Mesenchymal stem cell (in vitro differentiated cells and primary cell): ENCODE data around the gene ITGB2.

ENCODE experiments used
- DNase-seq: peaks from one replicate; pipeline ENCODE4 v3.0.0-alpha.2; 2013
- H2AFZ ChIP-seq: one replicate; pipeline ENCODE4 v1.6.1; 2013; ENCODE audit warnings: low read depth, mild to moderate bottlenecking, control low read depth, inconsistent platforms, low read length, moderate library complexity
- H2AK5ac ChIP-seq: 2 replicates; pipeline ENCODE4 v1.6.1; 2013; ENCODE audit warnings: low read length, moderate library complexity, mild to moderate bottlenecking, inconsistent platforms; ENCODE audit not compliant: severe bottlenecking
- H2BK120ac ChIP-seq: one replicate; pipeline ENCODE4 v1.6.1; 2013; ENCODE audit warnings: low read depth, mild to moderate bottlenecking, inconsistent platforms, low read length, moderate library complexity
- H2BK12ac ChIP-seq, 2 experiments: one replicate each; pipeline ENCODE4 v1.6.1; 2013; ENCODE audit warnings: inconsistent platforms in 2 of 2, low read length in 2 of 2, mild to moderate bottlenecking in 2 of 2, moderate library complexity in 2 of 2, control low read depth in 1 of 2
- H2BK15ac ChIP-seq: one replicate; pipeline ENCODE4 v1.6.1; 2013; ENCODE audit warnings: mild to moderate bottlenecking, low read depth, inconsistent platforms; ENCODE audit not compliant: poor library complexity, severe bottlenecking
- H2BK5ac ChIP-seq: 2 replicates; pipeline ENCODE4 v1.6.1; 2013; ENCODE audit warnings: low read depth, mild to moderate bottlenecking, low read length, control low read depth, inconsistent platforms; ENCODE audit not compliant: poor library complexity, severe bottlenecking
- H3K14ac ChIP-seq, 2 experiments: one replicate each; pipeline ENCODE4 v1.6.1; 2013; ENCODE audit warnings: inconsistent platforms in 2 of 2, low read length in 2 of 2, control low read depth in 1 of 2, mild to moderate bottlenecking in 1 of 2, moderate library complexity in 1 of 2
- H3K18ac ChIP-seq, 2 experiments: one replicate each; pipeline ENCODE4 v1.6.1; 2013; ENCODE audit warnings: inconsistent platforms in 2 of 2, low read length in 2 of 2, control low read depth in 1 of 2, low read depth in 1 of 2, mild to moderate bottlenecking in 1 of 2
- H3K23ac ChIP-seq, 2 experiments: one replicate each; pipeline ENCODE4 v1.6.1; 2013; ENCODE audit warnings: inconsistent platforms in 2 of 2, low read length in 2 of 2, mild to moderate bottlenecking in 2 of 2, moderate library complexity in 2 of 2, control low read depth in 1 of 2
- H3K27ac ChIP-seq: 2 replicates; pipeline ENCODE4 v1.5.1; 2013; ENCODE audit warnings: mild to moderate bottlenecking, moderate library complexity, low read length, control low read depth, inconsistent platforms; ENCODE audit not compliant: poor library complexity, severe bottlenecking
- H3K27me3 ChIP-seq, 2 experiments: 2 replicates each; pipeline versions ENCODE4 v1.6.1 to v1.7.0; 2013; ENCODE audit warnings: low read length in 2 of 2, mild to moderate bottlenecking in 2 of 2, moderate library complexity in 2 of 2, control low read depth in 1 of 2, inconsistent platforms in 1 of 2; ENCODE audit not compliant: control insufficient read depth in 1 of 2, insufficient read depth in 1 of 2
- H3K36me3 ChIP-seq, 2 experiments: 2 replicates each; pipeline versions ENCODE4 v1.6.1 to v1.7.0; 2013; ENCODE audit warnings: low read length in 2 of 2, control low read depth in 1 of 2, inconsistent platforms in 1 of 2, low read depth in 1 of 2, mild to moderate bottlenecking in 1 of 2; ENCODE audit not compliant: insufficient read depth in 2 of 2, control insufficient read depth in 1 of 2
- H3K4ac ChIP-seq, 2 experiments: one replicate each; pipeline ENCODE4 v1.6.1; 2013; ENCODE audit warnings: inconsistent platforms in 2 of 2, low read length in 2 of 2, mild to moderate bottlenecking in 2 of 2, moderate library complexity in 2 of 2, control low read depth in 1 of 2, low read depth in 1 of 2
- H3K4me1 ChIP-seq: 2 replicates; pipeline ENCODE4 v1.6.1; 2013; ENCODE audit warnings: low read depth, low read length, control low read depth; ENCODE audit not compliant: control insufficient read depth, insufficient read depth
- H3K4me2 ChIP-seq: 2 replicates; pipeline ENCODE4 v1.6.1; 2013; ENCODE audit warnings: low read length, mild to moderate bottlenecking, inconsistent platforms; ENCODE audit not compliant: poor library complexity, severe bottlenecking
- H3K4me3 ChIP-seq, 2 experiments: 2 replicates each; pipeline versions ENCODE4 v1.5.1 to v1.7.0; 2013; ENCODE audit warnings: low read length in 2 of 2, mild to moderate bottlenecking in 2 of 2, control low read depth in 1 of 2, low read depth in 1 of 2; ENCODE audit not compliant: insufficient read depth in 1 of 2
- H3K79me1 ChIP-seq: replicated peaks from 2 replicates; pipeline ENCODE4 v1.6.1; 2013; ENCODE audit warnings: mild to moderate bottlenecking, control low read depth, low read length, inconsistent platforms; ENCODE audit not compliant: poor library complexity, severe bottlenecking
- H3K9ac ChIP-seq: 2 replicates; pipeline ENCODE4 v1.7.0; 2013; ENCODE audit warnings: mild to moderate bottlenecking, low read length, moderate library complexity
- H3K9me3 ChIP-seq: 2 replicates; pipeline ENCODE4 v1.7.0; 2013; ENCODE audit warnings: mild to moderate bottlenecking, low read length; ENCODE audit not compliant: control insufficient read depth
- H4K8ac ChIP-seq: one replicate; pipeline ENCODE4 v1.6.1; 2013; ENCODE audit warnings: inconsistent platforms, mild to moderate bottlenecking, low read length, moderate library complexity
- H4K91ac ChIP-seq: one replicate; pipeline ENCODE4 v1.6.1; 2013; ENCODE audit warnings: mild to moderate bottlenecking, low read length, inconsistent platforms
- WGBS: methylation state at CpG from one replicate; pipeline ENCODE4 v1.1.7; 2013; ENCODE audit warnings: mixed read lengths; 5-methylcytosine and 5-hydroxymethylcytosine counted together

The ITGB2 gene

GRCh38 chr21:44899768-44900558 is 20.7 kb downstream of the ITGB2 start:
- Histone ChIP-seq H4K91ac (no peak overlapping the region), H3K79me1 (no peaks in the 10 kb centered on the region), H3K4me2 (no peak overlapping the region), H3K36me3 (no peaks in the 10 kb centered on the region), H3K9me3 (no peaks in the 10 kb centered on the region), H2BK5ac (no peak overlapping the region), H2AK5ac (no peak overlapping the region), H3K4me3 (no peak overlapping the region), H2BK15ac (no peak overlapping the region), H4K8ac (no peak overlapping the region), H3K23ac (no peak overlapping the region), H3K18ac (no peak overlapping the region), H2BK12ac (no peak overlapping the region), H2AFZ (no peak overlapping the region), H2BK120ac (no peak overlapping the region), H3K4me1 (peaks cover 8% of the 10 kb centered on the region), H3K4ac (no peak overlapping the region), H3K27ac (no peak overlapping the region), H3K27me3 (peaks cover 52 to 79% of the 10 kb centered on the region in 2 experiments), H3K9ac (no peak overlapping the region), H3K14ac (no peak overlapping the region)
- no peak for DNase-seq
- 89% methylated on average over 34 of the region's 37 CpGs for WGBS

- Histone ChIP-seq H3K27ac (no peak overlapping the region), H3K36me3 (no peaks in the 10 kb centered on the region), H2BK15ac (no peak overlapping the region), H3K9me3 (no peaks in the 10 kb centered on the region), H3K14ac (no peak overlapping the region), H3K79me1 (no peaks in the 10 kb centered on the region), H4K8ac (no peak overlapping the region), H2AFZ (no peak overlapping the region), H3K4me3 (no peak overlapping the region), H4K91ac (no peak overlapping the region), H2BK120ac (no peak overlapping the region), H3K23ac (no peak overlapping the region), H3K18ac (no peak overlapping the region), H2AK5ac (no peak overlapping the region), H2BK12ac (no peak overlapping the region), H2BK5ac (no peak overlapping the region), H3K4me2 (no peak overlapping the region), H3K4ac (no peak overlapping the region), H3K4me1 (peaks cover 11% of the 10 kb centered on the region), H3K27me3 (peaks cover 56 to 79% of the 10 kb centered on the region in 2 experiments), H3K9ac (no peak overlapping the region)
- DNase-seq: no peak
- WGBS: 87% methylated on average over 49 of the region's 49 CpGs
Observed at GRCh38 chr21:44898851-44899767, 21.6 kb downstream of the ITGB2 start.

DNA sequence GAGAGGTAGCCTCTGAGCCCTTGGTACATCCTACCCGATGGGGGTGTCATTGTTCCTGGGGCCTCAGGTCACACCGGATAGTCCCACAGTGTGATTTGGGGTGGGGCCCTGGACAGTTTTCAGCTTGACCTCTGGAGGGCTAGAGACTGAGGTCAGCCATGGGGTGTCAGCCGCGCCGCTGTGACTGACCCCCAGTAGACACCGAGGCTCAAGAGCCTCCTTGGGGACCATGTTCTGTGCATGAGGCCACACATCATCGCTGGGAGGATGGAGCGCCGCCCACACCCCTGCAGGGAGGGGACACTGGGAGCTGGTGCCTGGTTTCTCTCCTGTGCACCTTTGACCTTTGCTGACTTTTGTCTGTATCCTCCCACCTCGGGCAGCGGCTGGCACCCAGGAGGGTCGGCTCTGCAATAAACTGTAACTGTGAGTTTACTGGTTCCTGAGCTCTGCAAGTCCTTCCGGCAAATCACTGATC is 22.6 kb downstream of the ITGB2 start:
- Histone ChIP-seq H3K9ac (no peak overlapping the region), H3K27ac (no peak overlapping the region), H3K9me3 (no peaks in the 10 kb centered on the region), H2BK15ac (no peak overlapping the region), H2AFZ (no peak overlapping the region), H2BK12ac (no peak overlapping the region), H3K23ac (no peak overlapping the region), H3K4me3 (no peak overlapping the region), H2BK5ac (no peak overlapping the region), H4K8ac (no peak overlapping the region), H4K91ac (no peak overlapping the region), H3K27me3 (peaks cover 63 to 87% of the 10 kb centered on the region in 2 experiments), H3K14ac (no peak overlapping the region), H3K18ac (no peak overlapping the region), H3K79me1 (no peaks in the 10 kb centered on the region), H3K4ac (no peak overlapping the region), H3K36me3 (no peaks in the 10 kb centered on the region), H3K4me2 (no peak overlapping the region), H2AK5ac (no peak overlapping the region), H2BK120ac (no peak overlapping the region), H3K4me1 (peaks cover 7% of the 10 kb centered on the region)
- no peak for DNase-seq
- 85% methylated on average over 13 of the region's 13 CpGs for WGBS
